EH (cell line): Measurements from ENCODE around the gene ATP6V0E2.
"Not testable (repeated sequence)": the region's sequence is repeated elsewhere in the genome, so short reads cannot be mapped to it uniquely, and the experiment has no call there.

Source experiments
- DNase-seq: peaks from one replicate; pipeline ENCODE4 v3.0.0-alpha.2; 2015; ENCODE audit warnings: low read depth

The ATP6V0E2 gene

DNA sequence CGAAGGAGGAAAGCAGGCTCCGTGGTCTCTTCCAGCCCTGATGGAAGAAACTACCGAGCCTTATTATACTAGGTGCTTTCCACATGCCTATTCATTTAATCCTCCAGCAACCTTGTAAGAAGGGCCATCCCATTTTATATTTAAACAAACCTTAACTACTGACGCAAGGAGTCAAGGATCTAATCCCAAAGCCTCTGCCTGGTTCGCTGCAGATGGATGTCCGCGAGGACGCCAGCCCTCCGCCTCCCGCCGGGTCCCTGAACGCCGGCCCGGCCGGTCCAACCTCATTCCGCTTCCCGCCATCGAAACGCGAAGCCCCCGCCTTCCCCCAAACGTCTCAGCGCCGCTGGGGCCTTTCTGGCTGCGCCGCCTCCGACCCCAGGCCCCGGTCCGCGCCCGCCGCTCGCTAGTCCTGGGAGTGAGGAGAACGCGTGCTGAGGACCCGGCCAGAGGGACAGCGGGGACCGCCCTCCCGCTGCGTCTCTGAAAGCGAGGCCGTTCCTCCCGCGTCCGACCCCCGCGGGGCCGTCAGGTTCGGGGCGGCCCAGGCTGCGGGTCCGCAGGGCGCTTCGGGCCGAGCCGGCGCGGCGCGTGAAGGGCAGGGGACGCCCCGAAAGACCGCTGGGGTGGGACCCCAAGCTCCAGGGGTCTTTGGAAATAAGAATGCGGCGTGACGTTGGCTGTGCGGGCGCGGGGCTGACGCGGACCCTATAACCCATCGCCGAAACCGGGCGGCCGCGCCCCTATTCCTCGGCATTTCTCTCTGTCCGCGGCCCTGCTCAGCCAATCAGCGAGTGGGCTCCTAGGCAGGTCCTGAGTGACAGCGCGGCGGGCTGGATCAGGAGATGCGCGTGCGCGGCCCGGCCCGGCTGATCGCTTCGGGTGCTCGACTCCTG is at the start of gene ATP6V0E2:
Gene ATP6V0E2, plus strand, starts transcription at position 896 of the 896 bp plus-strand sequence. CDS start 97 bp downstream, outside the sequence.
- DNase-seq, result peak; percentile 93

DNA sequence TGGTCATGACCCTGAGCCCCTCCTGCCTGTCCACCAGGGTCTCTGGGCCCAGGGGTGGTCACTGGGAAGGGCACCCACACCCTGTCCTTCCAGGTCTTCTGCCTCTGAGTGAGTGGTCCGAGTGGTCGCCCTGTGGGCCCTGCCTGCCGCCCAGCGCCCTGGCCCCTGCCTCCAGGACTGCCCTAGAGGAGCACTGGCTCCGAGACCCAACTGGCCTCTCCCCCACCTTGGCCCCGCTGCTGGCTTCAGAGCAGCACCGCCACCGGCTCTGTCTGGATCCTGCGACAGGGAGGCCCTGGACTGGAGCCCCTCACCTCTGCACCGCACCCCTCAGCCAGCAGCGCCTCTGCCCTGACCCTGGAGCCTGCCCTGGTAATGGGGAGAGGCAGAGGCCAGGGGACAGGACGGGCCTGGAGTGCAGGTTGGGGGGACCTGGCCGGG is 49.4 kb upstream of the ATP6V0E2 start:
- DNase-seq, result no peak

DNA sequence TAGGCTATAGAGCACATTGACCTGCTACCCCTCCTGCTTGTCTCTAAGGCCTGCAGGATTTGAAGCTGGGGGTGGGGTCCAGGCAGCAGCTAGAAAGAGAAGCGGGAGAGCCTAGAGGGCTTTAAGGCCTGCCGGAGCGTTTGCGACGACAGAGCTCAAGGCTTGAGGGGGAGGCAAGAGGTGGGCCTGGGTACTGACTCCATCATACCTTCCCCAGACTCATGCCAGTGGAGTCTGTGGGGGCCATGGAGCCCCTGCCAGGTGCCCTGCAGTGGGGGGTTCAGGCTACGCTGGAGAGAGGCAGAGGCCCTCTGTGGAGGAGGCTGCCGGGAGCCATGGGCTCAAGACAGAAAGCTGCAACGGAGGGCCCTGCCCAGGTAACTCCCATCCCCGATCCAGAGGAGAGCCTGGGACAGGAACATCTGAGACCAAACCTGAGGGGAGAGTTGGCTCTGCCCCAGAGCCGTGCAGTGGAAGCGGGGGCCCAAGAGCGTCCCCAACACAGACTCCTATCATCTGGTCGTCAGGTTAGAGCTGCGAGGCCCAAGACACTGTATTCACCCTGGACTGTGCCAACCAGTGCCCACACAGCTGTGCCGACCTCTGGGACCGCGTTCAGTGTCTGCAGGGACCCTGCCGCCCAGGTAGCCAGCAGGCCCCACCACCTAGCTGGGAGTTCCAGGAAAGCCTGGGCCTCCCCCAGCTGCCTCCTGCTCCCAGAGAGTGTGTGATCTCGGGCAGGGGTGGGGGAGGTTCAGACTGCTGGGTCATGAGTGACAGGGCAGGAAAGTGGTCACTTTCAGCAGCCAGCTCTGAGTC is 48.8 kb upstream of the ATP6V0E2 start:
- DNase-seq, result no peak

DNA sequence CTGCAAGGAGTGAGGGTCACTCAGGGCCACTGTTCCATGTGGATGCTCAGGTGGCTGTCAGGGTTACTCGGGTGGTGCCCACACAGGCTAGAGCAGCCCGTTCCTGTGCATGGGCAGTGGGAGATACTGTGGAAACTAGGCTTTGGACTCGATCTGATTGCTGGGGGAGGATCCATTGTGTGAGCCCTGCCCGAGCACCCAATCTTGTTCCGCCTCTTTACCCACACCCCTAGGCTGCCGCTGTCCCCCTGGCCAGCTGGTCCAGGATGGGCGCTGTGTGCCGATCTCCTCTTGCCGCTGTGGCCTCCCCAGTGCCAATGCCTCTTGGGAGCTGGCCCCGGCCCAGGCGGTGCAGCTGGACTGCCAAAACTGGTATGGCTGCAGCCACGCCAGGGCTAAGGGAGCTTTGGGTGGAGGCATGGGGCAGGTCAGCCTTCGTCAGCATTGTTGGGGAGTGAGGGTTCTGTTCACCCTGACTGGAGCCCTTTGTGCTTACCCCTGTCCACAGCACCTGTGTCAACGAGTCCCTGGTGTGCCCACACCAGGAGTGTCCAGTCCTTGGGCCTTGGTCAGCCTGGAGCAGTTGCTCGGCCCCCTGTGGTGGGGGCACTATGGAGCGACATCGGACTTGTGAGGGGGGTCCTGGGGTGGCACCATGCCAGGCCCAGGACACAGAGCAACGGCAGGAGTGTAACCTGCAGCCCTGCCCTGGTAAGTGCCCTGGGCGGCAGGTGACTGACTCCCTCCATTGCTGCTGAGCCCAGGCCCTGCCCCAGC is 48.0 kb upstream of the ATP6V0E2 start:
- no peak for DNase-seq

DNA sequence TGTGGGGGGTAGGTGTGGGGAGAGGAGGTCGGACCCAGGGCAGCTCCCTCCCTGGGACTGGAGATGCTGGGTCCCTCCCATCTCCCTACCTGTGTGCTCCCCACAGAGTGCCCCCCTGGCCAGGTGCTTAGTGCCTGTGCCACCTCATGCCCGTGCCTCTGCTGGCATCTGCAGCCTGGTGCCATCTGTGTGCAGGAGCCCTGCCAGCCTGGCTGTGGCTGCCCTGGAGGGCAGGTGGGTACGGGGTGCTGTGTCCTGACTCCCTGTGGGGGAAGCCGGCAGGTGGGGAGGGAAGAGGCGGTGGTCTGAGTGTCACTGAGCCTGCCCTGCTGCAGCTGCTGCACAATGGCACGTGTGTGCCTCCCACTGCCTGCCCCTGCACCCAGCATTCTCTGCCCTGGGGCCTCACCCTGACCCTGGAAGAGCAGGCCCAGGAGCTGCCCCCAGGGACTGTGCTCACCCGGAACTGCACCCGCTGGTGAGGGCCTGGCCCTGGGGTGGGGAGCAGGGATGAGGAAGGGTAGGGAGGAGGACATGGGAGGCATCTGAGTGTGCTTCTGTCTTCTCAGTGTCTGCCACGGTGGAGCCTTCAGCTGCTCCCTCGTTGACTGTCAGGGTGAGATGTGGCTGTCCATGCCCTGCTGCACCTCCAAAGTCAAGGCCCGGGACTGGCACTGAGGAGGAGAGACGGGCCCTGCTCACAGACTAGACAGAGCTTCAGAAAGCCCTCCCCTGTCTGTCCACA is 47.3 kb upstream of the ATP6V0E2 start:
- no peak for DNase-seq

DNA sequence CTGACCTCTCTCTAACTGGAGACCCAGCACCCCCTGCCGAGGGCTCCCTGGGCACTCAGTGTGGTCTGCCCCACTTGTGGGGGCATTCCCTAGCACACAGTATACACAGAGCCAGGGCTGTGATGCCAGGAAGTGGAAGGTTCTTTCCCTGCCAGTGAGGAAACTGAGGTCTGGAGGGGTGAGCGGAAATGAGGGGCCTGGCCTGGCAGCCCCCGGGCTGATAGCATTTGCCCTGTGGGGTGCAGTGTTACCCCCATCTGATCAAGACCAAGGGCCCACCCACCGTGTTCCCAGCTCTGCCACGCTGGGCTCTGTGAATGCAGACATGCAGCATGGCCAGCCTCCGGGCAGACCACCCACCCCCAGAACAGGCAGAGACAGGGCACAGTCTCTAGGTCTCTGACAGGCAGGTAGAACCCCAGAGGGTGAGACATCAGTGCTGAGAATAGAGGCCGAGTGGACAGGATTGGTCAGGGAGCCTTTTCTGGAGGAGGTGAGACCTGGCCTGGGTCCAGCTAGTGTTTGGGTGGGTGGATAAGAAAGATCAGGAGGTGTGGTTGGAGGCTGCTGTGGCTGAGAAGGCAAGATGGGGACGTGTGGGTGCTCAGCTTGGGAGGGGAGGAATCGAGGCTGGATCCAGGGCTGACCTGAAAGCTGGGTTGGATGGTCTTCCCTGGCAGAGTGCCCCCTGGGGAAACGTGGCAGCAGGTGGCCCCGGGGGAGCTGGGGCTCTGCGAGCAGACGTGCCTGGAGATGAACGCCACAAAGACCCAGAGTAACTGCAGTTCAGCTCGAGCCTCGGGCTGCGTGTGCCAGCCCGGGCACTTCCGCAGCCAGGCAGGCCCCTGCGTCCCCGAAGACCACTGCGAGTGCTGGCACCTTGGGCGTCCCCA is 46.4 kb upstream of the ATP6V0E2 start:
- DNase-seq, result no peak

GRCh38 chr7:149828357-149829309 is 45.1 kb upstream of the ATP6V0E2 start:
- DNase-seq, result no peak

DNA sequence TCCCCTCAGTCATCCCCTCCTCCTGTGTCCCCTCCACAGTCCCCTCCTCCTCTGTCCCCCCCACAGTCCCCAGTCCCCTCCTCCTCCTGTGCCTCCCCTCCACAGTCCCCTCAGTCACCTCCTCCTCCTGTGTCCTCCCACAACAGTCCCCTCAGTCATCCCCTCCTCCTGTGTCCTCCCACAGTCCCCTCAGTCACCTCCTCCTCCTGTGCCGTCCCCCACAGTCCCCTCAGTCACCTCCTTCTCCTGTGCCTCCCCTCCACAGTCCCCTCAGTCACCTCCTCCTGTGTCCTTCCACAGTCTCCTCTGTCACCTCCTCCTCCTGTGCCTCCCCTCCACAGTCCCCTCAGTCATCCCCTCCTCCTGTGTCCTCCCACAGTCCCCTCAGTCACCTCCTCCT is 43.2 kb upstream of the ATP6V0E2 start:
- DNase-seq, result not testable (repeated sequence)

- DNase-seq, result no peak
These were observed 42.6 kb upstream of the ATP6V0E2 start for GRCh38 chr7:149830997-149831740.

DNA sequence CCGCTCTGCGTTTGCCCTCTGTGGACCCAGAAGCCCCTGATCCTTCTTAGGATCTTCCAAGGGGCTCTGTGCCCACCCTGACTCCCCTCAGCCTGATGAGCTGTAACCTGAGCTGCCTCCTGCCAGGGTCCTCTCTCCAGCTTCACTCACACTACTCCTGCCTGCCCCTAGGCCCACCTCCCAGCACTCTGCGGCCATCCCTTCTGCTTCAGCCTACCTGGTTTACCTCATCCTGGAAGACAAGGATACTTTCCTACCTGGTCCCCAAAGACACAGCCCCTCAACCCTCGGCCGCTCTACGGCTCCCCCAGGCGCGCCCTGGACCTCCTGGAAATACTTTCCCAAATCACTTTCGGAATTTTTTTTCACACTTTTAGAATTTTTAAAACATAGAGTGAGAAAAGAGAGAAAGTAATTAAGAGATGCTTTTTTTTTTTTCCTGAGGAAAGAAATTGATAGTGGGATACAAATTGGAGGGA is 42.0 kb upstream of the ATP6V0E2 start:
- DNase-seq, result no peak

- DNase-seq, result no peak
These were observed 41.3 kb upstream of the ATP6V0E2 start for GRCh38 chr7:149832332-149833041.

DNA sequence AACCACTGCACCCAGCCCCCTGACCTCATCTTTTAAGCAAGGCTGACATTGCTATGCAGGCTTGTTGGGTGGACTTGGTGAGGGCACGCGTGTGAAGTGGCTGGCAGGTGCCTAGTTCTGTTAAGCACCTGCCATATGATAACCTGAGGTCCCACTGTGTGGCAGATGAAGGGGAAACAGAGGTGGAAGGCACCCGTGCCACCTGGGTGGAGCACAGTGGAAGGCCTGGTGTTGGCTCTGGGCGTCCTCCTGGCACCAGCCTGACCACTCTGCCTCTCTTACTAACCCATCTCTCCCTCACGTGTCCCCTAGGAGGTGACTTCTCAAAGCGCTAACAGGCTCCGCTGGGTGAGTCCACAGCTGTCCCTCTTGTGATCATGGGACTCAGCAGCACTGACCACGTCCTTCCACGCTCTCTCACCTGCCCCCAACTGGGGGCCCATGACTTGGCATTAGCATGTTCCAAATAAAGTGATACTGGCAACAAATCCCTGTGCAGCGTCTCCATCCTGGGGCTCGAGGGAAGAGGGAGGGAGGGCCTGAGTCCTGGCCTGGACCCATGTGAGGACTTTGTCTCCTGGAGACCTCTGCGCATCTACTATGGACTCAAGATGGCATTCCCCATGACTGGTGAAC is 40.2 kb upstream of the ATP6V0E2 start:
- DNase-seq, result no peak

- DNase-seq, result no peak
These were observed 39.2 kb upstream of the ATP6V0E2 start for GRCh38 chr7:149834601-149835000.

- no peak for DNase-seq
These were observed 37.3 kb upstream of the ATP6V0E2 start for GRCh38 chr7:149836434-149836833.

GRCh38 chr7:149837564-149838223 is 36.1 kb upstream of the ATP6V0E2 start:
- no peak for DNase-seq

DNA sequence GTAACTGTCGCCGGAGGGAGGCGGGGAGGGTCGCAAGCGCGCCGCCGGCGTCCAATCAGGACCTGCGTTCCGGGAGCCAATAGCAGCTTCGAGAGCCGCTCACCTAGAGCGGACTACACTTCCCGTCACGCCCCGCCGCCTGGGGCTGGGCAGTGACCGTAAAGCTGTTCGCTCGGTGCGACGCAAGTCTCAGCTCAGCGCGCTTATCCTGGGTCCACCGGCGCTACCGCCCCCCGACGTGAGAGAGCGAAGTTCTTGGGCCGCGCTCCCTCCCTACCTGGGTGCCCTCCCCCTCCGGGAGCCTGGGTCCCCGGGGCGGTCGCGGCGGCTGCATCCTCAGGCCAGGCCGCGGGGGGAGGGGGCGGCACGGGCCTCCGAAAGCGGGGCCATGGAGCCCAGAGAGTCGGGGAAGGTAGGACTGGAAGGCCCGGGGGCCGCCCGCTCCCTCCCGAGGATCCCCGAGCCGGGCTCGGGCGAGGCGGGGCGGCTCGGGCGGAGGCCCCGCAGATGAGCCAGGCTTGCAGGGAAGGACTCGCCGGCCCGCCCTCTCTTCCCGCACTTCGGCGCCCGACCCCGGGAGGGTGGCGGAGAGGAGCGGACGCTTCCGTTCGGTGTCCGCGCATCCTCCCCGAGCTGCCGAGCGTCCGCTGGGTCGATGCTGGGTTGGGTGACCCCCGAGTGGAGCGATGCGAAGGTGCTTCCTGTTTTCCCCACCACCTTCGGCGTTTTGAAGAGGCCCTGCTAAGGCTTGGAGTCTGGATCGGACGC is 35.4 kb upstream of the ATP6V0E2 start, which contains the start of gene ZNF862:
Gene ZNF862, plus strand, starts transcription at position 152 of the 768 bp plus-strand sequence. Its CDS starts 237 bp downstream, at position 389.
- peak; percentile 98 for DNase-seq
